NCI-H446 treated with DMSO at 0.1 percent for 48 hours (cell line): ENCODE data around the gene CMTM1.
"Not testable (repeated sequence)": the region's sequence is repeated elsewhere in the genome, so short reads cannot be mapped to it uniquely, and the experiment has no call there.

ENCODE experiments used
- DNase-seq: peaks from one replicate; lab custom pipeline; 2025; lab: John Stamatoyannopoulos, UW

CMTM1 gene

DNA sequence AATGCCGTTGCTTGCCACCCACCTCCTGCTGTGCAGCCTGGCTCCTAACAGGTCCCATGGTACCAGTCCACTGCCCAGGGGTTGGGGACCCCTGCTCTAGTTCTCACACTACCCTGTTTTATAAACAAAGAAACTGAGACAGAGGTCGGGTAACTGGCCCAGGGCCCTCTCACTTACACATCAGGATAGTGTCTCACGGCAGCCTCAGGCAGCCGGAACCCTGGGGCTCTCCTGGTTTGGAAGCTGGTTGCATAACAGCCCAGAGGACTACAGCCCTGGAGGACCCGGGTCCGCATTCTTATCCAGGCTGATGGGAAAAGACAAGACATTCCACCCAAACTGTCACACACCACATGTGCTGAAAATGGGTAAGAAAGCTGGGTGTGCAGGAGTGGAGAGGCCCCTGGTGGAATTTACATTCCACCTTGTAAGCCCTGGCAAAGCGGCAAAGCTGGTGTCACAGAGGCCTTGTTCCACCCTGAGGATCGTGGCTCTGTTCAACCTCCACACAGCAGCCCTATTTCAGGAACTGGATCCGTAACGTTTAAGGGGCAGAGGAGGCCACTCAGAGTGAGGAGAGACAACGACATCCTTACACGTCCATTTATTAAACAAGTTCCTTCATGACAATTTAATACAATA lies 48.0 kb downstream of the CMTM1 start:
- DNase-seq = no peak

DNA sequence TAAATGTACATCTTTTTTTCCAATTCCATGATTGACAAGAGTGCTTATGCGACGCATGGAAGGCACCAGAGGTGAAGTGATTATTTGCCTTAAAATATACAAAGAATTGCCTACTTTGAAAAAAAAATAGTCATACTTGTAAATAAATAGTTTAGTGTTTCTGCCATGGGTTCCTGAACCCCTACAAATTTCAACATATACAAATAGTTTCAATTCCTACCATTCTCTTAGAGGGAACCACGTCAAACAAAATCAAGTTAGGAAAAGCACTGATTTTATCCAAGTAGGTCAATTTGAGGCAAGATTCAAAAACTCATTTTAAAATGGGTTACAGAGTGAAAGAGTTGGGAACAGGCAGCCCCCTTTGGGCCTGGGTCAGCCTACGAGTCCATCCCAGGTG lies 49.9 kb downstream of the CMTM1 start:
- DNase-seq = no peak

DNA sequence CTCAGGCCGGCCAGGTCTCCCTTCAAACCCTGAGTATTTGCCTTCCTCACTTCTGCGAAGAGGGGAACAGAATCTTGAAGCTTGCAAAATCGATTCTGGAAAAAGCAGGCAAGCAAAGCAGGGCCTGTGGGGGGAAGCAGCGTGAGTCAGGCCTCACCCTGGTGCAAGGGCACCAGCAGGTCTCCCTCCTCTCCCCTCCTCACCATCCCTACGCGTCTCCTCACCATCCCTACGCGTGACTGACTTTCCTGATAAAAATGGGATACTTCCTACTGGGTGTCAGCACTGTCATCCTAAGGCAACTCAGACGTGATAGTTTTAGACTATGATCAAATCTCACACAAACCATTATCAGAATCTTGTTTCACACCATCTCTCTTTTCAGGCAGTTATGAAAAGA lies 50.4 kb downstream of the CMTM1 start:
- no peak for DNase-seq

- no peak for DNase-seq
Observed at GRCh38 chr16:66617010-66617434, 50.8 kb downstream of the CMTM1 start.

GRCh38 chr16:66617728-66618127 lies 51.5 kb downstream of the CMTM1 start:
- DNase-seq = no peak

DNA sequence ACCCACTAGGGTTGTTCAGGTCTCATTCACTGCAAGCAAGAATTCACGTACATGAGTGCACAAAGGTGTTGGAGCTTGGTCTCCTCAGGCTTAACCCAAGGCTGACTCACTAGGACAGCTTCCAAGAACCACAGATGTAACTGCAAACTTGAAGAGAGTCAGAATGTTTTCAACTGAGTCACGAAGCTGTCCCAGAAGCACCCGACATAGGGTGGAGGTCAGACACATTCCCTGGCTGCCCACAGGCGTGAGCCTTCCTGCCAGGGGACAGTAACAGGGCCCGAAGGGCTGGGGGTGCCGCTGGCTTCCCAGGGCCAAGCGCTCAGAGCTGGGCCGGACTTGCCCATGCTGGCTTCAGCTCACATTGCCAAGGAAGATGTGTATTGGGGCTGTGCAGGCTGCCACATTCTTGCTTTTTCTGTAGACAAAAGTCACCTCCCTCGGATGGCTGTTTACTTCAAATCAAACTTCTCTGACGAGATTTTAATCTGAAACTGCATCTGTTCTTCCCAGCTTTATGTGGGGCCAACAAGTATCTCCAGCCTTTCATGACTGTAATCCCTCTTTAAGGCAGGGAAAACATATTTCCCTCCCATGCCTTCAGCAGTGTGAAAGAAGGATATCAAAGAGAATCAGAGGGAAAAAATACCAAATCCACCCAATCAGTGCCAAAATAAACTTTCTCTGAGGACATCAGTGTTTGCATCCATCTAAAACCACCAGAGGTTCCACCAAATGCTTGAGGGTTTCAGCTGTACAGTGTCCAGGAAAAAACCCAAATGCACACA lies 52.5 kb downstream of the CMTM1 start:
- no peak for DNase-seq

- no peak for DNase-seq
Observed at GRCh38 chr16:66619534-66620428, 53.5 kb downstream of the CMTM1 start.

DNA sequence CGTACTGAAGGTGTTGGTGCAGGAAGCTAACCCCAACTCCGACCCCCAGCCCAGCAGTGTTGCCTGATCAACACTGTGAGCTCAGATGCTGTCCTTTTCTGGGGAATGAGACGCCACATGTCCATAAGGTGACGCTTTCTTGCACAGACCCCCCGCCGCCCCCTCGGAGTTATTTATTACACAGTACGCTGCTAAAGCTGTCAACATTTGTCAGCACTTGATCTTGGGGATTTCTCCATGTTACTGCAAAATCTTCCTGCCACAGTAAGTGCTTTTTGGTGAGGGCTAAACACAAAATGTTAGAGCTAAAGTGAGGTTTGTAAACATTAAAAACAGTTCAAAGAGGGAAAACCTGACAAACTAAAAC lies 54.2 kb downstream of the CMTM1 start:
- DNase-seq = no peak

DNA sequence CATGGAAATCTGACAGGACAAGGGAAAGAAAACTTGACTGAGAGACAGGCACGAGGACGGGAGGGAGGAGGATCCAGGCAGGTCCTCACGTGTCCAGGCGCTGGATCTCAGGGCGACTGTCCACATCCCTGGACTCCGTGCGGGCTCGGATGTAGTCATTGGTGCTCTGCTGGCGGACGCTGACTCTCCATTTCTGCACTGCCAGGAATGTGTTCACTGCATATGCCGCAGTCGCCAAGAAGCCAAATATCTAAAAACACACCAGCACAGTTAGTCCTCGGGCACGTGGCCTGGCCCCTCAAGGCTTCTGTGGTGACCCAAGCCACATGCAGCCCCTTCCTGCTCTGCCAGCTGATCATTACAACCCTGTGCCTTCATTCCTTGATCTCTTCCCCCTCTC lies 55.7 kb downstream of the CMTM1 start:
- no peak for DNase-seq

GRCh38 chr16:66622863-66623262 lies 56.6 kb downstream of the CMTM1 start:
- DNase-seq = no peak

DNA sequence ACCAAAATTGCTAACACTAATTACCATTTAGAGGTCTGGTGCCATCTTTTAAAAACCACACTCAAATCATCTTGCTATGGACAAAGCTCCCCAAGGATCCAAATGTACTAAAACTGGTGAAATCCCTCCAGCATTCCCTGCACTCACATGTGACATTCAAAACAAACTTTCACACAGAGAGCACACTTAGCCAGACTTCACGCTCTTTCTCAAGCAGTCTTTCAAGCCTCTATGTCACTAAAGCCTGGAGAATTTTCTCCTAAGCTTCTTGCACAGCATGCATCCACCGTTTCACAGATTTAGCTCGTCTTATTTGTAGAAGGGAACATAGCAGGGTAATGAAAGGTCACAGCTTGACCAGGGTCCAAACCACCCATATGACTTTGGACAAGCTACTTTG lies 57.5 kb downstream of the CMTM1 start:
- no peak for DNase-seq

GRCh38 chr16:66627611-66628378 lies 61.6 kb downstream of the CMTM1 start:
- DNase-seq = not testable (repeated sequence)
